HEK293 (cell line): ENCODE measurements around the gene CFAP99.

ENCODE experiments used
- EGR2 ChIP-seq: fragments of 450-650 bp; formaldehyde crosslinking; IDR thresholded peaks from 2 replicates; pipeline ENCODE4 v1.5.1; 2016; ENCODE audit warnings: low read depth, missing biosample characterization, missing genetic modification characterization
- HOXD13 ChIP-seq: sonication (generic); formaldehyde crosslinking; IDR thresholded peaks from 2 replicates; pipeline ENCODE4 v1.8.0; 2022; ENCODE audit warnings: missing genetic modification reagents, borderline replicate concordance
- KLF9 ChIP-seq: fragments of 450-650 bp; formaldehyde crosslinking; IDR thresholded peaks from 2 replicates; pipeline ENCODE4 v1.5.1; 2016; ENCODE audit warnings: missing biosample characterization, missing genetic modification characterization, low read depth
- MYNN ChIP-seq: fragments of 450-650 bp; formaldehyde crosslinking; IDR thresholded peaks from 2 replicates; pipeline ENCODE4 v1.5.1; 2016; ENCODE audit warnings: missing biosample characterization, missing genetic modification characterization, borderline replicate concordance
- PRDM1 ChIP-seq: fragments of 450-650 bp; formaldehyde crosslinking; IDR thresholded peaks from 2 replicates; pipeline ENCODE4; 2016; ENCODE audit warnings: missing biosample characterization, missing genetic modification characterization
- SP3 ChIP-seq: fragments of 450-650 bp; formaldehyde crosslinking; IDR thresholded peaks from 2 replicates; pipeline ENCODE4 v1.5.1; 2016; ENCODE audit warnings: missing biosample characterization, missing genetic modification characterization
- ZEB2 ChIP-seq: fragments of 450-650 bp; formaldehyde crosslinking; IDR thresholded peaks from 2 replicates; pipeline ENCODE4 v1.5.1; 2016; ENCODE audit warnings: missing biosample characterization, missing genetic modification characterization
- ZFP41 ChIP-seq: fragments of 450-650 bp; formaldehyde crosslinking; IDR thresholded peaks from 2 replicates; pipeline ENCODE4 v1.5.1; 2016; ENCODE audit warnings: missing biosample characterization, missing genetic modification characterization, borderline replicate concordance
- ZIC2 ChIP-seq: fragments of 450-650 bp; formaldehyde crosslinking; IDR thresholded peaks from 2 replicates; pipeline ENCODE4 v1.5.1; 2016; ENCODE audit warnings: missing biosample characterization, missing genetic modification characterization
- ZNF121 ChIP-seq: fragments of 450-650 bp; formaldehyde crosslinking; IDR thresholded peaks from 2 replicates; pipeline ENCODE4 v1.5.1; 2016; ENCODE audit warnings: missing biosample characterization, missing genetic modification characterization
- ZNF132 ChIP-seq: fragments of 450-650 bp; formaldehyde crosslinking; IDR thresholded peaks from 2 replicates; pipeline ENCODE4 v1.5.1; 2017; ENCODE audit warnings: missing biosample characterization, missing genetic modification characterization, borderline replicate concordance
- ZNF16 ChIP-seq: fragments of 450-650 bp; formaldehyde crosslinking; IDR thresholded peaks from 2 replicates; pipeline ENCODE4 v1.5.1; 2016; ENCODE audit warnings: low read depth, missing biosample characterization, missing genetic modification characterization
- ZNF19 ChIP-seq: fragments of 450-650 bp; formaldehyde crosslinking; IDR thresholded peaks from 2 replicates; pipeline ENCODE4; 2016; ENCODE audit warnings: missing biosample characterization, missing genetic modification characterization, low read depth
- ZNF391 ChIP-seq: fragments of 450-650 bp; formaldehyde crosslinking; IDR thresholded peaks from 2 replicates; pipeline ENCODE4 v1.5.1; 2016; ENCODE audit warnings: low read depth, missing biosample characterization, missing genetic modification characterization, borderline replicate concordance
- ZNF621 ChIP-seq: fragments of 450-650 bp; formaldehyde crosslinking; IDR thresholded peaks from 2 replicates; pipeline ENCODE4 v1.5.1; 2017; ENCODE audit warnings: missing biosample characterization, missing genetic modification characterization
- ZNF623 ChIP-seq: fragments of 450-650 bp; formaldehyde crosslinking; IDR thresholded peaks from 2 replicates; pipeline ENCODE4 v1.5.1; 2016; ENCODE audit warnings: missing biosample characterization, missing genetic modification characterization
- ZNF660 ChIP-seq: fragments of 450-650 bp; IDR thresholded peaks from 2 replicates; pipeline ENCODE4 v1.5.1; 2018; ENCODE audit warnings: missing biosample characterization, mild to moderate bottlenecking, missing genetic modification characterization
- ZNF677 ChIP-seq: fragments of 450-650 bp; IDR thresholded peaks from 2 replicates; pipeline ENCODE4 v1.5.0; 2018; ENCODE audit warnings: missing biosample characterization, mild to moderate bottlenecking, missing genetic modification characterization, moderate library complexity
- ZNF704 ChIP-seq: fragments of 450-650 bp; formaldehyde crosslinking; IDR thresholded peaks from 2 replicates; pipeline ENCODE4 v1.5.1; 2016; ENCODE audit warnings: missing biosample characterization, missing genetic modification characterization
- ZNF791 ChIP-seq: fragments of 450-650 bp; formaldehyde crosslinking; IDR thresholded peaks from 2 replicates; pipeline ENCODE4 v1.5.1; 2016; ENCODE audit warnings: missing biosample characterization, missing genetic modification characterization
- TF ChIP-seq, protein P1 (sequence below): fragments of 450-650 bp; formaldehyde crosslinking; IDR thresholded peaks from 2 replicates; pipeline ENCODE4 v1.5.1; 2017; ENCODE audit warnings: missing biosample characterization, mild to moderate bottlenecking, missing genetic modification characterization, moderate library complexity
- TF ChIP-seq, protein P2 (sequence below): fragments of 450-650 bp; formaldehyde crosslinking; conservative IDR thresholded peaks from 2 replicates; pipeline ENCODE4 v1.5.1; 2016; ENCODE audit warnings: low read depth, missing biosample characterization, missing genetic modification characterization
- TF ChIP-seq, protein P3 (sequence below): fragments of 450-650 bp; formaldehyde crosslinking; IDR thresholded peaks from 2 replicates; pipeline ENCODE4 v1.5.1; 2016; ENCODE audit warnings: missing biosample characterization, missing genetic modification characterization
- TF ChIP-seq, protein P4 (sequence below): fragments of 450-650 bp; formaldehyde crosslinking; optimal IDR thresholded peaks from 2 replicates; pipeline ENCODE3; 2016; ENCODE audit warnings: missing biosample characterization, mild to moderate bottlenecking, missing genetic modification characterization
- TF ChIP-seq, protein P5 (sequence below): fragments of 450-650 bp; formaldehyde crosslinking; IDR thresholded peaks from 2 replicates; pipeline ENCODE4 v1.5.1; 2016; ENCODE audit warnings: missing biosample characterization, missing genetic modification characterization, borderline replicate concordance

Gene CFAP99

GRCh38 chr4:2412885-2413716, 5.7 kb upstream of the CFAP99 start (continued):
- TF ChIP-seq, protein P1, sequence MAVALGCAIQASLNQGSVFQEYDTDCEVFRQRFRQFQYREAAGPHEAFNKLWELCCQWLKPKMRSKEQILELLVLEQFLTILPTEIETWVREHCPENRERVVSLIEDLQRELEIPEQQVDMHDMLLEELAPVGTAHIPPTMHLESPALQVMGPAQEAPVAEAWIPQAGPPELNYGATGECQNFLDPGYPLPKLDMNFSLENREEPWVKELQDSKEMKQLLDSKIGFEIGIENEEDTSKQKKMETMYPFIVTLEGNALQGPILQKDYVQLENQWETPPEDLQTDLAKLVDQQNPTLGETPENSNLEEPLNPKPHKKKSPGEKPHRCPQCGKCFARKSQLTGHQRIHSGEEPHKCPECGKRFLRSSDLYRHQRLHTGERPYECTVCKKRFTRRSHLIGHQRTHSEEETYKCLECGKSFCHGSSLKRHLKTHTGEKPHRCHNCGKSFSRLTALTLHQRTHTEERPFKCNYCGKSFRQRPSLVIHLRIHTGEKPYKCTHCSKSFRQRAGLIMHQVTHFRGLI (tag by site-specific recombination) = no peak
- TF ChIP-seq ZNF791 (tag by site-specific recombination) = no peak
- TF ChIP-seq ZNF16 (tag by site-specific recombination) = no peak
- no peak for TF ChIP-seq ZNF677 (tag by site-specific recombination)
- no peak for TF ChIP-seq EGR2 (tag by site-specific recombination)
- TF ChIP-seq, protein P2, sequence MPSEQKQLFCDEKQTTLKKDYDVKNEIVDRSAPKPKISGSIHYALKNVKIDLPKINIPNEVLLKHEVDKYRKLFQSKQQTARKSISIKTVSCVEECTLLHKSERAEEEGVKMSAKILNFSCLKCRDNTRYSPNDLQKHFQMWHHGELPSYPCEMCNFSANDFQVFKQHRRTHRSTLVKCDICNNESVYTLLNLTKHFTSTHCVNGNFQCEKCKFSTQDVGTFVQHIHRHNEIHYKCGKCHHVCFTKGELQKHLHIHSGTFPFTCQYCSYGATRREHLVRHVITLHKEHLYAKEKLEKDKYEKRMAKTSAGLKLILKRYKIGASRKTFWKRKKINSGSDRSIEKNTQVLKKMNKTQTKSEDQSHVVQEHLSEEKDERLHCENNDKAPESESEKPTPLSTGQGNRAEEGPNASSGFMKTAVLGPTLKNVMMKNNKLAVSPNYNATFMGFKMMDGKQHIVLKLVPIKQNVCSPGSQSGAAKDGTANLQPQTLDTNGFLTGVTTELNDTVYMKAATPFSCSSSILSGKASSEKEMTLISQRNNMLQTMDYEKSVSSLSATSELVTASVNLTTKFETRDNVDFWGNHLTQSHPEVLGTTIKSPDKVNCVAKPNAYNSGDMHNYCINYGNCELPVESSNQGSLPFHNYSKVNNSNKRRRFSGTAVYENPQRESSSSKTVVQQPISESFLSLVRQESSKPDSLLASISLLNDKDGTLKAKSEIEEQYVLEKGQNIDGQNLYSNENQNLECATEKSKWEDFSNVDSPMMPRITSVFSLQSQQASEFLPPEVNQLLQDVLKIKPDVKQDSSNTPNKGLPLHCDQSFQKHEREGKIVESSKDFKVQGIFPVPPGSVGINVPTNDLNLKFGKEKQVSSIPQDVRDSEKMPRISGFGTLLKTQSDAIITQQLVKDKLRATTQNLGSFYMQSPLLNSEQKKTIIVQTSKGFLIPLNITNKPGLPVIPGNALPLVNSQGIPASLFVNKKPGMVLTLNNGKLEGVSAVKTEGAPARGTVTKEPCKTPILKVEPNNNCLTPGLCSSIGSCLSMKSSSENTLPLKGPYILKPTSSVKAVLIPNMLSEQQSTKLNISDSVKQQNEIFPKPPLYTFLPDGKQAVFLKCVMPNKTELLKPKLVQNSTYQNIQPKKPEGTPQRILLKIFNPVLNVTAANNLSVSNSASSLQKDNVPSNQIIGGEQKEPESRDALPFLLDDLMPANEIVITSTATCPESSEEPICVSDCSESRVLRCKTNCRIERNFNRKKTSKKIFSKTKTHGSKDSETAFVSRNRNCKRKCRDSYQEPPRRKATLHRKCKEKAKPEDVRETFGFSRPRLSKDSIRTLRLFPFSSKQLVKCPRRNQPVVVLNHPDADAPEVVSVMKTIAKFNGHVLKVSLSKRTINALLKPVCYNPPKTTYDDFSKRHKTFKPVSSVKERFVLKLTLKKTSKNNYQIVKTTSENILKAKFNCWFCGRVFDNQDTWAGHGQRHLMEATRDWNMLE (tag by site-specific recombination) = no peak
- TF ChIP-seq ZFP41 (tag by site-specific recombination) = no peak
- TF ChIP-seq ZNF19 = no peak
- TF ChIP-seq ZEB2 (tag by site-specific recombination) = peak; percentile 40; the same call in 1 of the 2 replicates
- TF ChIP-seq ZNF391 = no peak
- TF ChIP-seq HOXD13 (CRISPR knock-in tag) = no peak
- no peak for TF ChIP-seq ZNF704
- TF ChIP-seq, protein P3, sequence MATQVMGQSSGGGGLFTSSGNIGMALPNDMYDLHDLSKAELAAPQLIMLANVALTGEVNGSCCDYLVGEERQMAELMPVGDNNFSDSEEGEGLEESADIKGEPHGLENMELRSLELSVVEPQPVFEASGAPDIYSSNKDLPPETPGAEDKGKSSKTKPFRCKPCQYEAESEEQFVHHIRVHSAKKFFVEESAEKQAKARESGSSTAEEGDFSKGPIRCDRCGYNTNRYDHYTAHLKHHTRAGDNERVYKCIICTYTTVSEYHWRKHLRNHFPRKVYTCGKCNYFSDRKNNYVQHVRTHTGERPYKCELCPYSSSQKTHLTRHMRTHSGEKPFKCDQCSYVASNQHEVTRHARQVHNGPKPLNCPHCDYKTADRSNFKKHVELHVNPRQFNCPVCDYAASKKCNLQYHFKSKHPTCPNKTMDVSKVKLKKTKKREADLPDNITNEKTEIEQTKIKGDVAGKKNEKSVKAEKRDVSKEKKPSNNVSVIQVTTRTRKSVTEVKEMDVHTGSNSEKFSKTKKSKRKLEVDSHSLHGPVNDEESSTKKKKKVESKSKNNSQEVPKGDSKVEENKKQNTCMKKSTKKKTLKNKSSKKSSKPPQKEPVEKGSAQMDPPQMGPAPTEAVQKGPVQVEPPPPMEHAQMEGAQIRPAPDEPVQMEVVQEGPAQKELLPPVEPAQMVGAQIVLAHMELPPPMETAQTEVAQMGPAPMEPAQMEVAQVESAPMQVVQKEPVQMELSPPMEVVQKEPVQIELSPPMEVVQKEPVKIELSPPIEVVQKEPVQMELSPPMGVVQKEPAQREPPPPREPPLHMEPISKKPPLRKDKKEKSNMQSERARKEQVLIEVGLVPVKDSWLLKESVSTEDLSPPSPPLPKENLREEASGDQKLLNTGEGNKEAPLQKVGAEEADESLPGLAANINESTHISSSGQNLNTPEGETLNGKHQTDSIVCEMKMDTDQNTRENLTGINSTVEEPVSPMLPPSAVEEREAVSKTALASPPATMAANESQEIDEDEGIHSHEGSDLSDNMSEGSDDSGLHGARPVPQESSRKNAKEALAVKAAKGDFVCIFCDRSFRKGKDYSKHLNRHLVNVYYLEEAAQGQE = peak; percentile 71
- TF ChIP-seq KLF9 (tag by site-specific recombination) = peak; percentile 50; the same call in 1 of the 2 replicates
- TF ChIP-seq ZNF121 (tag by site-specific recombination) = no peak
- peak; percentile 90 for TF ChIP-seq ZIC2 (tag by site-specific recombination)
- TF ChIP-seq, protein P4, sequence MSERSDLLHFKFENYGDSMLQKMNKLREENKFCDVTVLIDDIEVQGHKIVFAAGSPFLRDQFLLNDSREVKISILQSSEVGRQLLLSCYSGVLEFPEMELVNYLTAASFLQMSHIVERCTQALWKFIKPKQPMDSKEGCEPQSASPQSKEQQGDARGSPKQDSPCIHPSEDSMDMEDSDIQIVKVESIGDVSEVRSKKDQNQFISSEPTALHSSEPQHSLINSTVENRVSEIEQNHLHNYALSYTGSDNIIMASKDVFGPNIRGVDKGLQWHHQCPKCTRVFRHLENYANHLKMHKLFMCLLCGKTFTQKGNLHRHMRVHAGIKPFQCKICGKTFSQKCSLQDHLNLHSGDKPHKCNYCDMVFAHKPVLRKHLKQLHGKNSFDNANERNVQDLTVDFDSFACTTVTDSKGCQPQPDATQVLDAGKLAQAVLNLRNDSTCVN (tag by site-specific recombination) = peak; percentile 17
- TF ChIP-seq, protein P5, sequence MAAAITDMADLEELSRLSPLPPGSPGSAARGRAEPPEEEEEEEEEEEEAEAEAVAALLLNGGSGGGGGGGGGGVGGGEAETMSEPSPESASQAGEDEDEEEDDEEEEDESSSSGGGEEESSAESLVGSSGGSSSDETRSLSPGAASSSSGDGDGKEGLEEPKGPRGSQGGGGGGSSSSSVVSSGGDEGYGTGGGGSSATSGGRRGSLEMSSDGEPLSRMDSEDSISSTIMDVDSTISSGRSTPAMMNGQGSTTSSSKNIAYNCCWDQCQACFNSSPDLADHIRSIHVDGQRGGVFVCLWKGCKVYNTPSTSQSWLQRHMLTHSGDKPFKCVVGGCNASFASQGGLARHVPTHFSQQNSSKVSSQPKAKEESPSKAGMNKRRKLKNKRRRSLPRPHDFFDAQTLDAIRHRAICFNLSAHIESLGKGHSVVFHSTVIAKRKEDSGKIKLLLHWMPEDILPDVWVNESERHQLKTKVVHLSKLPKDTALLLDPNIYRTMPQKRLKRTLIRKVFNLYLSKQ = no peak
- TF ChIP-seq PRDM1 (tag by site-specific recombination) = no peak
- TF ChIP-seq MYNN (tag by site-specific recombination) = no peak
- TF ChIP-seq ZNF132 = no peak
- no peak for TF ChIP-seq SP3
- no peak for TF ChIP-seq ZNF623
- TF ChIP-seq ZNF621 (tag by site-specific recombination) = no peak
- TF ChIP-seq ZNF660 (tag by site-specific recombination) = 0 out of 2 replicates have a peak, but pooled peaks have one; percentile 16
